ENCODE results near the gene S100PBP.

GRCh38 chr1:32770221-32770731 lies 47.2 kb upstream of the S100PBP start:
- TF ChIP-seq CTCF (IDR thresholded peaks at IDR 0.05 in 2 of 3, conservative IDR thresholded peaks at IDR 0.05 in 1 of 3; ENCODE audit: control insufficient read depth in 2 of 3, extremely low read depth in 1 of 3, insufficient read depth in 1 of 3, low read depth in 3 of 3, low read length in 3 of 3) (no peak), GABPA (IDR thresholded peaks at IDR 0.05; ENCODE audit: low read depth) (no peak), CREM (IDR thresholded peaks at IDR 0.05; ENCODE audit: low read depth) (no peak), YY1 (IDR thresholded peaks at IDR 0.05; ENCODE audit: low read depth, low read length) (no peak)

All from GM12878 (cell line).